Body of pancreas (tissue), 4 donors: ENCODE results near the gene TDRD9. TPM values are rescaled to one million over a fixed set of nuclear protein-coding genes. Genes with fewer than 3 reads are reported as not detected.
"Not testable (repeated sequence)": the region's sequence is repeated elsewhere in the genome, so short reads cannot be mapped to it uniquely, and the experiment has no call there.

Source experiments
- ATAC-seq: fragments of 150-250 bp; one replicate; pipeline ENCODE4 v1.9.1; 2016
- DNase-seq, 4 donors: peaks; one replicate each; pipeline ENCODE4 v3.0.0-alpha.2; 2019
- H3K27ac ChIP-seq, 4 donors: fragments of 200-600 bp; sonication (generic); 1 replicate in 3 of 4; 2 replicates in 1 of 4; pipeline versions ENCODE4 v1.5.1 to v1.6.1; 2016 to 2019; ENCODE audit warnings: mild to moderate bottlenecking in 1 of 4, mixed read lengths in 1 of 4, moderate library complexity in 1 of 4
- H3K27me3 ChIP-seq, 2 donors: fragments of 200-600 bp; sonication (generic); one replicate each; pipeline ENCODE4 v1.6.0; 2016; ENCODE audit warnings: mild to moderate bottlenecking in 1 of 2
- H3K36me3 ChIP-seq, 2 donors: fragments of 200-600 bp; sonication (generic); replicated peaks in 1 of 2; 2 replicates each; pipeline ENCODE4 v1.5.1; 2016; ENCODE audit warnings: low read depth in 2 of 2; ENCODE audit not compliant: insufficient read depth in 1 of 2
- H3K4me1 ChIP-seq: fragments of 200-600 bp; sonication (generic); one replicate; pipeline ENCODE4 v1.6.0; 2016
- H3K4me3 ChIP-seq, 2 donors: fragments of 200-600 bp; sonication (generic); 1 replicate in 1 of 2; 2 replicates in 1 of 2; pipeline ENCODE4 v1.5.1; 2016 to 2019
- H3K9me3 ChIP-seq, 3 donors: fragments of 200-600 bp; sonication (generic); 1 replicate in 2 of 3; 2 replicates in 1 of 3; pipeline ENCODE4 v1.5.1; 2016
- CTCF ChIP-seq, 7 experiments: fragments of 450-650 bp in 4 of 7; fragments of 200-600 bp in 3 of 7; sonication (generic) in 3 of 7; IDR thresholded peaks; one replicate each; pipeline ENCODE4 v1.5.1; 2016 to 2019; ENCODE audit warnings: antibody characterized with exemption in 7 of 7
- POLR2A ChIP-seq, 3 donors: fragments of 450-650 bp; IDR thresholded peaks; one replicate each; pipeline ENCODE4 v1.6.1; 2016; ENCODE audit warnings: antibody characterized with exemption in 3 of 3, mild to moderate bottlenecking in 2 of 3
- WGBS, 2 donors: methylation state at CpG; one replicate each; pipeline ENCODE4 v1.1.5; 2017; 5-methylcytosine and 5-hydroxymethylcytosine counted together
- intact Hi-C: fragments of 100-400 bp; cut with DNase I; formaldehyde crosslinking; loops from one replicate; pipeline ENCODE4 v1.15.1; 2023
- total RNA-seq, 2 donors: library from RNA; depleted of rRNA; stranded (reverse); fragments of >200 nt; gene quantifications; one replicate each; pipeline ENCODE4 v1.1.0, GENCODE V29; 2016

TDRD9 gene
- total RNA-seq, 2 donors from 2014 or later: 2.0 to 4.7 TPM

- TF ChIP-seq CTCF (IDR thresholded peaks at IDR 0.05) (no peak), POLR2A (IDR thresholded peaks at IDR 0.05) (no peak)
- ATAC-seq (no peak), DNase-seq (no peak)
- Histone ChIP-seq H3K9me3 (no peaks in the 10 kb centered on the region), H3K27ac (no peak overlapping the region), H3K27me3 (no peaks in the 10 kb centered on the region), H3K36me3 (no peaks in the 10 kb centered on the region), H3K4me1 (peaks cover 77% of the 10 kb centered on the region), H3K4me3 (no peak overlapping the region)
- intact Hi-C loops: no loop called here
- WGBS, 2 donors: 79 to 100% methylated on average over 1 to 14 of the region's 14 CpGs
Measured at GRCh38 chr14:103885509-103885932, 42.7 kb upstream of the TDRD9 start.

- intact Hi-C loops: no loop called here
- DNase-seq: no peak
- WGBS, 2 donors: 64 to 67% methylated on average over 25 to 27 of the region's 27 CpGs
Measured at GRCh38 chr14:103886304-103887169, 41.7 kb upstream of the TDRD9 start.

GRCh38 chr14:103887170-103887501 lies 41.1 kb upstream of the TDRD9 start:
- Histone ChIP-seq H3K4me1 (peaks cover 77% of the 10 kb centered on the region), H3K27me3 (no peaks in the 10 kb centered on the region), H3K36me3 (no peaks in the 10 kb centered on the region), H3K27ac (no peak overlapping the region), H3K9me3 (no peaks in the 10 kb centered on the region), H3K4me3 (no peak overlapping the region)
- intact Hi-C loops: no loop called here
- DNase-seq: no peak
- no peak for TF ChIP-seq CTCF (IDR thresholded peaks at IDR 0.05)
- no peak for TF ChIP-seq POLR2A (IDR thresholded peaks at IDR 0.05)
- 80 to 83% methylated on average over 1 to 6 of the region's 6 CpGs for WGBS, 2 donors
- ATAC-seq: no peak

More at GRCh38 chr14:103886304-103887169, 41.7 kb upstream of the TDRD9 start:
- peak overlapping the region in 1 of 4 donors; percentile 11 for H3K27ac ChIP-seq
- no peak for ATAC-seq
- no peak overlapping the region for H3K4me3 ChIP-seq
- H3K9me3 ChIP-seq: no peaks in the 10 kb centered on the region
- peak in 4 of 7 experiments; percentile 18 to 37 (median 29) for TF ChIP-seq CTCF (IDR thresholded peaks at IDR 0.05)
- no peak for TF ChIP-seq POLR2A (IDR thresholded peaks at IDR 0.05)
- peaks cover 77% of the 10 kb centered on the region for H3K4me1 ChIP-seq
- H3K27me3 ChIP-seq: no peaks in the 10 kb centered on the region
- H3K36me3 ChIP-seq: no peaks in the 10 kb centered on the region

GRCh38 chr14:103887557-103888115 lies 40.6 kb upstream of the TDRD9 start:
- DNase-seq (no peak), ATAC-seq (no peak)
- no peaks in the 10 kb centered on the region for H3K27me3 ChIP-seq
- H3K36me3 ChIP-seq: no peaks in the 10 kb centered on the region
- no peak for TF ChIP-seq POLR2A (IDR thresholded peaks at IDR 0.05)
- TF ChIP-seq CTCF (IDR thresholded peaks at IDR 0.05): no peak
- H3K4me1 ChIP-seq: peaks cover 77% of the 10 kb centered on the region
- intact Hi-C loops: no loop called here
- WGBS, 2 donors: 88 to 90% methylated on average over 10 of the region's 10 CpGs
- peak overlapping the region in 2 of 4 donors; percentile 46 to 92 for H3K27ac ChIP-seq
- no peak overlapping the region for H3K4me3 ChIP-seq
- no peaks in the 10 kb centered on the region for H3K9me3 ChIP-seq

GRCh38 chr14:103889002-103889312 lies 39.3 kb upstream of the TDRD9 start:
- 94 to 97% methylated on average over 7 to 8 of the region's 8 CpGs for WGBS, 2 donors

More at GRCh38 chr14:103889002-103889312, 39.3 kb upstream of the TDRD9 start:
- peaks cover 74% of the 10 kb centered on the region for H3K4me1 ChIP-seq
- intact Hi-C loops, H3K4me3 ChIP-seq, DNase-seq, H3K27me3 ChIP-seq, ATAC-seq, H3K36me3 ChIP-seq, H3K9me3 ChIP-seq: not testable (repeated sequence)
- peak overlapping the region in 3 of 4 donors; percentile 86 to 92 (median 91) for H3K27ac ChIP-seq
